ENCODE results near the gene ECT2L. TPM values are rescaled to one million over a fixed set of nuclear protein-coding genes. Genes with fewer than 3 reads are reported as not detected.
A peak's percentile ranks its signal among the peaks of the same experiment; 100 is the strongest.

Gene ECT2L
- total and polyA plus RNA-seq, 2 of the 4 experiments (the other 2 are of a cell fraction): not detected

GRCh38 chr6:138847884-138848283, 52.0 kb downstream of the ECT2L start:
- H3K9me1 ChIP-seq (ENCODE audit: insufficient read depth, low read length): no peaks in the 10 kb centered on the region
- no peak overlapping the region for H2BK5ac ChIP-seq (ENCODE audit: low read depth, low read length, poor library complexity, severe bottlenecking)
- H2AFZ ChIP-seq (replicated peaks; ENCODE audit: low read length, poor library complexity): no peak overlapping the region
- ChIA-PET CTCF (no interaction called here), POLR2A (ENCODE audit: unreplicated experiment) (no interaction called here)
- no peak overlapping the region for H3K4ac ChIP-seq (ENCODE audit: low read depth, low read length)
- H3K4me2 ChIP-seq (ENCODE audit: low read depth, low read length): no peak overlapping the region
- no peak overlapping the region for H4K91ac ChIP-seq (ENCODE audit: insufficient read depth, low read depth, low read length)
- H3K4me3 ChIP-seq (ENCODE audit: insufficient read depth, low read depth, low read length): no peak overlapping the region
- H3K36me3 ChIP-seq (ENCODE audit: control insufficient read depth, insufficient read depth, low read length): no peaks in the 10 kb centered on the region
- no peak overlapping the region for H3K27ac ChIP-seq (ENCODE audit: insufficient read depth, low read length)
- no peaks in the 10 kb centered on the region for H3K79me1 ChIP-seq (ENCODE audit: low read depth in 1 of 2, low read length in 2 of 2)
- no peak overlapping the region for H3K18ac ChIP-seq (ENCODE audit: low read depth, low read length)
- H2BK20ac ChIP-seq (ENCODE audit: low read depth, low read length): no peak overlapping the region
- no peak overlapping the region for H4K5ac ChIP-seq (ENCODE audit: low read depth, low read length)
- H3K4me1 ChIP-seq (ENCODE audit: control insufficient read depth, insufficient read depth, low read length): no peaks in the 10 kb centered on the region; the same call in 1 of the 2 replicates
- BruUV-seq (replicated peaks): no TSS peak
- dilution Hi-C loops (cut with HindIII; ENCODE audit: low sequenced_read_pairs, unreplicated experiment) (no loop called here), in situ Hi-C loops (cut with MboI; ENCODE audit: low sequenced_read_pairs) (no loop called here), intact Hi-C loops (cut with micrococcal nuclease) (no loop called here)
- no peak overlapping the region for H3K14ac ChIP-seq (replicated peaks; ENCODE audit: low read depth, low read length)
- TF ChIP-seq MAZ (IDR thresholded peaks at IDR 0.05; ENCODE audit: borderline replicate concordance, low read depth, low read length) (no peak), SMC3 (IDR thresholded peaks at IDR 0.05; ENCODE audit: low read depth, low read length) (no peak)
- H3K9ac ChIP-seq (ENCODE audit: low read depth, low read length): no peak overlapping the region
- H4K20me1 ChIP-seq (ENCODE audit: insufficient read depth, low read length): no peaks in the 10 kb centered on the region
- WGBS, 2 experiments (ENCODE audit: extremely low coverage in 2 of 2, insufficient read length in 1 of 2): no CpG with 5 or more reads among the region's 4 CpGs
- H2BK15ac ChIP-seq (ENCODE audit: low read depth, low read length): no peak overlapping the region
- no peak overlapping the region for H4K8ac ChIP-seq (ENCODE audit: low read depth in 2 of 2, low read length in 2 of 2)
- H3K23ac ChIP-seq (ENCODE audit: low read depth, low read length): no peak overlapping the region
- no peak overlapping the region for H2AK5ac ChIP-seq (ENCODE audit: low read depth, low read length)
- DNase-seq (peak; percentile 12), ATAC-seq (ENCODE audit: low read depth) (no peak)
- H2AK9ac ChIP-seq (replicated peaks; ENCODE audit: low read depth, low read length, poor library complexity): no peak overlapping the region
- H3K27me3 ChIP-seq (ENCODE audit: control insufficient read depth, insufficient read depth, low read length): no peaks in the 10 kb centered on the region; the same call in 1 of the 2 replicates
- no peak overlapping the region for H3K56ac ChIP-seq (ENCODE audit: extremely low read depth, insufficient read depth, low read length)
- no peaks in the 10 kb centered on the region for H3K9me3 ChIP-seq (ENCODE audit: control insufficient read depth, insufficient read depth, low read length)
- no peak overlapping the region for H2BK120ac ChIP-seq (ENCODE audit: low read depth, low read length)
